Measurements from ENCODE around the gene ELOVL5.

Gene ELOVL5

GRCh38 chr6:53333439-53334408 lies 15.0 kb downstream of the ELOVL5 start:
- TF ChIP-seq SIN3A (IDR thresholded peaks at IDR 0.05; ENCODE audit: borderline replicate concordance, insufficient read depth, low read length), result no peak
- no peak for TF ChIP-seq TAF1 (IDR thresholded peaks at IDR 0.05; ENCODE audit: borderline replicate concordance, insufficient read depth, low read length)
- no peak for TF ChIP-seq POLR2AphosphoS5 (IDR thresholded peaks at IDR 0.05; ENCODE audit: low read depth, low read length)
- no peak for TF ChIP-seq REST (IDR thresholded peaks at IDR 0.05; ENCODE audit: insufficient read depth in 1 of 2, low read depth in 2 of 2, low read length in 2 of 2)
- TF ChIP-seq FOXP2 (optimal IDR thresholded peaks at IDR 0.05; ENCODE audit: borderline replicate concordance, extremely low read depth, extremely low read length, insufficient read depth), result no peak

DNA sequence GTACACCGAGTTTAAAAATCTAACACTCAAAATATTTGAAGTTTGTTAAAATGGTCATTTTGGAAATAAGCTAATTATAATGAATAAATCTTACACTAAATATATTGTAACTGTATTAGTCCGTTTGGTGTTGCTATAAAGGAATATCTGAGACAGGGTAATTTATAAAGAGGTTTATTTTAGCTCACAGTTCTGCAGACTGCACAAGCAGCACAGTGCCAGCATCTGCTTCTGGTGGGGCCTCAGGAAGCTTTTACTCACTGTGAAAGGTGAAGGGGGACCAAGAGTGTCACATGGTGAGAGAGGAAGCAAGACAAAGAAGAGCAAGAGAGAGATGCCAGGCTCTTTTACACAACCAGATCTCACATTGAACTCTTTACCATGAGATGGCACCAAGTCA lies 17.1 kb downstream of the ELOVL5 start:
- no peak for TF ChIP-seq TAF1 (IDR thresholded peaks at IDR 0.05; ENCODE audit: borderline replicate concordance, insufficient read depth, low read length)

DNA sequence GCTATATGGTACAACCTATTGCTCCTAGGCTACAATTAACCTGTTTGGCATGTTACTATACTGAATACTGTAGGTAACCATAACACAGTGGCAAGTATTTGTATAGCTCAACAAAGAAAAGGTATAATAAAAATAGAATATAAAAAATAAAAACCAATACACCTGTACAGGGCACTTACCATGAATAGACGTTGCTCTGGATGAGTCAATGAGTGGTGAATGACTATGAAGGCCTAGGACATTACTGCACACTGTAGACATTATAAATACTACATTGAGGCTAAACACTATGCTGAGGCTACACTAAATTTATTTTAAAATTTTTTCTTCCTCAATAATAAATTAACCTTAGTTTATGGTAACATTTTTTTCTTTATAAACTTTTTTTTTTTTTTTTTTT lies 18.6 kb downstream of the ELOVL5 start:
- TF ChIP-seq TAF1 (IDR thresholded peaks at IDR 0.05; ENCODE audit: borderline replicate concordance, insufficient read depth, low read length) (no peak), REST (IDR thresholded peaks at IDR 0.05; ENCODE audit: insufficient read depth in 1 of 2, low read depth in 2 of 2, low read length in 2 of 2) (no peak), FOXP2 (optimal IDR thresholded peaks at IDR 0.05; ENCODE audit: borderline replicate concordance, extremely low read depth, extremely low read length, insufficient read depth) (no peak)

- TF ChIP-seq FOXP2 (optimal IDR thresholded peaks at IDR 0.05; ENCODE audit: borderline replicate concordance, extremely low read depth, extremely low read length, insufficient read depth) (no peak), TAF1 (IDR thresholded peaks at IDR 0.05; ENCODE audit: borderline replicate concordance, insufficient read depth, low read length) (no peak), SIN3A (IDR thresholded peaks at IDR 0.05; ENCODE audit: borderline replicate concordance, insufficient read depth, low read length) (no peak), REST (IDR thresholded peaks at IDR 0.05; ENCODE audit: insufficient read depth in 1 of 2, low read depth in 2 of 2, low read length in 2 of 2) (no peak), POLR2AphosphoS5 (IDR thresholded peaks at IDR 0.05; ENCODE audit: low read depth, low read length) (no peak)
These were observed 20.4 kb downstream of the ELOVL5 start for GRCh38 chr6:53328375-53328774.

- TF ChIP-seq REST (IDR thresholded peaks at IDR 0.05; ENCODE audit: insufficient read depth in 1 of 2, low read depth in 2 of 2, low read length in 2 of 2) (no peak), POLR2AphosphoS5 (IDR thresholded peaks at IDR 0.05; ENCODE audit: low read depth, low read length) (no peak), SIN3A (IDR thresholded peaks at IDR 0.05; ENCODE audit: borderline replicate concordance, insufficient read depth, low read length) (no peak), TAF1 (IDR thresholded peaks at IDR 0.05; ENCODE audit: borderline replicate concordance, insufficient read depth, low read length) (no peak), FOXP2 (optimal IDR thresholded peaks at IDR 0.05; ENCODE audit: borderline replicate concordance, extremely low read depth, extremely low read length, insufficient read depth) (no peak)
These were observed 21.7 kb downstream of the ELOVL5 start for GRCh38 chr6:53327017-53327395.
